Endothelial cell of umbilical vein (primary cell): Measurements from ENCODE around the gene CTBS.

Experiments used
- EZH2 ChIP-seq: IDR thresholded peaks from 2 replicates; pipeline ENCODE4 v1.6.1; 2012; ENCODE audit warnings: borderline replicate concordance, low read depth, mild to moderate bottlenecking, moderate library complexity, low read length, inconsistent platforms; ENCODE audit not compliant: severe bottlenecking
- FOS ChIP-seq: IDR thresholded peaks from 2 replicates; pipeline ENCODE4 v1.6.1; 2011; ENCODE audit warnings: mild to moderate bottlenecking, low read length, moderate library complexity, borderline replicate concordance; ENCODE audit not compliant: insufficient read depth
- JUN ChIP-seq: IDR thresholded peaks from 2 replicates; pipeline ENCODE4 v1.6.1; 2011; ENCODE audit warnings: borderline replicate concordance, low read depth; ENCODE audit not compliant: insufficient read length, insufficient read depth
- MYC ChIP-seq: IDR thresholded peaks from one replicate; pipeline ENCODE4 v1.6.1; 2011; ENCODE audit warnings: mild to moderate bottlenecking, low read depth, low read length
- POLR2A ChIP-seq: IDR thresholded peaks from 2 replicates; pipeline ENCODE4 v1.6.1; 2012; ENCODE audit warnings: low read depth, mild to moderate bottlenecking, control low read depth, low read length
- POLR2AphosphoS5 ChIP-seq: IDR thresholded peaks from 2 replicates; pipeline ENCODE4 v1.6.1; 2012; ENCODE audit warnings: low read depth, mild to moderate bottlenecking, control low read depth, low read length, moderate library complexity; ENCODE audit not compliant: insufficient read depth
- TF ChIP-seq, protein P1 (sequence below), 2 donors: IDR thresholded peaks; 1 replicate in 1 of 2; 2 replicates in 1 of 2; pipeline ENCODE4 v1.5.1; 2011; ENCODE audit warnings: low read length in 2 of 2, mild to moderate bottlenecking in 2 of 2, moderate library complexity in 2 of 2, control low read depth in 1 of 2, inconsistent platforms in 1 of 2, low read depth in 1 of 2; ENCODE audit not compliant: insufficient read depth in 1 of 2; ENCODE audit errors: extremely low read depth in 1 of 2
- TF ChIP-seq, protein P2 (sequence below): IDR thresholded peaks from 2 replicates; pipeline ENCODE4 v1.6.1; 2011; ENCODE audit not compliant: insufficient read depth, insufficient read length

DNA sequence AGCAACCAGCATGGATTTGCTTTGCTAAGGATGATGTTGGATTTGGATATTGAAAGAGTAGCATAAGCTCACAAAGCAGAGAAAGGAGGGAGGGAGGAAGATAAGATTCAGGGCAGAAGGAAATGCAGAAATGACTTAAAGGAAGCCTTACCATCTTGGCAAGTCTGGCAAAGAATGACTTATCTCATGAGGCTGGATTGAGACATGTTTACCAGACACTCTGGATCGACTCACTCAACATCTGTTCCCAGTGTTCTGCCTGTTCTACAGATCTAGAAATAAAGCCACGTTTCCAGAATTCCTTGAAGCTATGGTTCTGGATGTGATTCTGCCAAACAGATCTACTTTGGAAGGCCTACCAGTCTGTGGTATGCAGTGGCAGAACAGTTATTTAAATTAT is 38.8 kb upstream of the CTBS start:
- no peak for TF ChIP-seq POLR2A
- no peak for TF ChIP-seq EZH2
- TF ChIP-seq, protein P1, sequence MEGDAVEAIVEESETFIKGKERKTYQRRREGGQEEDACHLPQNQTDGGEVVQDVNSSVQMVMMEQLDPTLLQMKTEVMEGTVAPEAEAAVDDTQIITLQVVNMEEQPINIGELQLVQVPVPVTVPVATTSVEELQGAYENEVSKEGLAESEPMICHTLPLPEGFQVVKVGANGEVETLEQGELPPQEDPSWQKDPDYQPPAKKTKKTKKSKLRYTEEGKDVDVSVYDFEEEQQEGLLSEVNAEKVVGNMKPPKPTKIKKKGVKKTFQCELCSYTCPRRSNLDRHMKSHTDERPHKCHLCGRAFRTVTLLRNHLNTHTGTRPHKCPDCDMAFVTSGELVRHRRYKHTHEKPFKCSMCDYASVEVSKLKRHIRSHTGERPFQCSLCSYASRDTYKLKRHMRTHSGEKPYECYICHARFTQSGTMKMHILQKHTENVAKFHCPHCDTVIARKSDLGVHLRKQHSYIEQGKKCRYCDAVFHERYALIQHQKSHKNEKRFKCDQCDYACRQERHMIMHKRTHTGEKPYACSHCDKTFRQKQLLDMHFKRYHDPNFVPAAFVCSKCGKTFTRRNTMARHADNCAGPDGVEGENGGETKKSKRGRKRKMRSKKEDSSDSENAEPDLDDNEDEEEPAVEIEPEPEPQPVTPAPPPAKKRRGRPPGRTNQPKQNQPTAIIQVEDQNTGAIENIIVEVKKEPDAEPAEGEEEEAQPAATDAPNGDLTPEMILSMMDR (IDR thresholded peaks at IDR 0.05; ENCODE audit: extremely low read depth in 1 of 2, insufficient read depth in 1 of 2, low read depth in 1 of 2, low read length in 2 of 2), result no peak
- no peak for TF ChIP-seq FOS
- TF ChIP-seq, protein P2, sequence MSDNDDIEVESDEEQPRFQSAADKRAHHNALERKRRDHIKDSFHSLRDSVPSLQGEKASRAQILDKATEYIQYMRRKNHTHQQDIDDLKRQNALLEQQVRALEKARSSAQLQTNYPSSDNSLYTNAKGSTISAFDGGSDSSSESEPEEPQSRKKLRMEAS, result no peak
- no peak for TF ChIP-seq JUN
- no peak for TF ChIP-seq POLR2AphosphoS5
- TF ChIP-seq MYC, result no peak
